ENCODE data around the gene CES3. TPM values are rescaled to one million over a fixed set of nuclear protein-coding genes. Genes with fewer than 3 reads are reported as not detected.
A peak's percentile ranks its signal among the peaks of the same experiment; 100 is the strongest.

CES3 gene
- total and polyA plus RNA-seq, 7 experiments from 2014 or later: 0.32 to 11.5 (median 0.77) TPM; not detected in 3

DNA sequence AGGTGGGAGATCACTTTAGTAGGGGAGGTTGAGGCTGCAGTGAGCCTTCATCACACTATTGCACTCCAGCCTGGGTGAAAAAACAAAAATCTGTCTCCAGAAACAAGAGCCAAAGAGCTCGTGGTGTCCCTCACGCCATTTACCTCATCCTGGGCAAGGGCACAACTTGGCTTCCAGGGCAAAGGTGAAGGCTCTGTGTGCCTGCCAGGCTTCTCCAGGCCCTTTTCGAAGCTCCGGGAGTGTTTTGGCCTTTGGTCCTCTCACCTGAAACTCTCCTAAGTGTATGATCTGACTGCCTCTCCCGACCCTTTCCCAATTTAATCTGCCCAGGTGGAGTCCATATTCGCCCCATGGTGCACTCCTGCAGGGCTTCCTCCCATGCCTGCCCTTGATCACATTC lies 11.6 kb upstream of the CES3 start:
- Mint-ChIP-seq H3K4me1 (peaks cover 13 to 28% (median 20%) of the 10 kb centered on the region in 7 donors), H3K27me3 (peaks cover 35 to 46% (median 43%) of the 10 kb centered on the region in 5 donors), H3K27ac (peak overlapping the region in 1 of 9 donors; percentile 56), H3K9me3 (peaks cover 0 to 7% (median 0%) of the 10 kb centered on the region in 11 donors), H3K36me3 (peaks cover 0 to 6% (median 0%) of the 10 kb centered on the region in 5 donors), H3K4me3 (peak overlapping the region in 7 of 10 donors; percentile 1 to 94 (median 53))
- no peaks in the 10 kb centered on the region for H3K36me3 ChIP-seq (ENCODE audit: control insufficient read depth in 2 of 3, insufficient read depth in 3 of 3, low read length in 3 of 3)
- POLR2A ChIA-PET: no interaction called here
- no peak for ATAC-seq
- no peak for DNase-seq
- H3K4me1 ChIP-seq (ENCODE audit: control insufficient read depth in 2 of 2, insufficient read depth in 2 of 2, low read length in 2 of 2): peaks cover 0 to 4% of the 10 kb centered on the region in 2 donors
- CTCF ChIA-PET: no interaction called here
- intact Hi-C loops (cut with micrococcal nuclease): loop anchor here (5.0 kb wide), 3 partner anchors 52 to 328 kb away; partner anchors contain the start of genes CBFB (in 1 of the 2) and PLEKHG4 (in 1 of the 2)
- no peaks in the 10 kb centered on the region for H3K9me3 ChIP-seq (ENCODE audit: control insufficient read depth in 2 of 3, low read length in 3 of 3)
- H3K27ac ChIP-seq (ENCODE audit: low read depth, low read length): no peak overlapping the region
- H3K27me3 ChIP-seq (ENCODE audit: control insufficient read depth in 2 of 2, insufficient read depth in 2 of 2, low read length in 2 of 2): no peaks in the 10 kb centered on the region
- H3K4me3 ChIP-seq (ENCODE audit: low read length): no peak overlapping the region

DNA sequence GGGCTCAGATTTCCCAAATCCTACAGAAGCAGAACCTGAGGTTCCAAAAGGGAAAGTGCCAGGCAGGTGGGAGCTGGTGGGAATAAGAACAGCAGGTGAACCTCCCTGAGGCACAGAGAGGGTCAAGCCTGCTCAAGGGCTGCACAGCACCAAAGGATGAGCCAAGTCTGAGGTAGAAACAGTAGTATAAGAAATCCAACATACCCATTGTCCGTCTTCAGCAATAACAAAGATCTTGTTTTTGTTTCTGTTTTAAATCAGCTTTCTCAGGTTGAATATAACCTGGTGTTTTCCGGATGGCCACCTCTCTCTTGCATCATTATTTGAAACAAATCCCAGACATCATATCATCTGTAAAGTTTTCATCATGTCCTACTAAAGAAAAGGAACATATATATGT lies 10.6 kb upstream of the CES3 start:
- CTCF ChIA-PET: no interaction called here
- intact Hi-C loops (cut with micrococcal nuclease): no loop called here
- no peak overlapping the region for H3K4me3 ChIP-seq (ENCODE audit: low read length)
- POLR2A ChIA-PET: no interaction called here
- H3K27ac ChIP-seq (ENCODE audit: low read depth, low read length): no peak overlapping the region
- Mint-ChIP-seq H3K4me3 (peak overlapping the region in 1 of 10 donors; percentile 4), H3K27ac (no peak overlapping the region), H3K9me3 (peaks cover 0 to 7% (median 0%) of the 10 kb centered on the region in 11 donors), H3K27me3 (peaks cover 35 to 46% (median 43%) of the 10 kb centered on the region in 5 donors), H3K4me1 (peaks cover 13 to 28% (median 20%) of the 10 kb centered on the region in 7 donors), H3K36me3 (peaks cover 0 to 6% (median 0%) of the 10 kb centered on the region in 5 donors)
- DNase-seq (no peak), ATAC-seq (no peak)
- H3K4me1 ChIP-seq (ENCODE audit: control insufficient read depth in 2 of 2, insufficient read depth in 2 of 2, low read length in 2 of 2): peaks cover 0 to 4% of the 10 kb centered on the region in 2 donors
- H3K9me3 ChIP-seq (ENCODE audit: control insufficient read depth in 2 of 3, low read length in 3 of 3): no peaks in the 10 kb centered on the region
- H3K36me3 ChIP-seq (ENCODE audit: control insufficient read depth in 2 of 3, insufficient read depth in 3 of 3, low read length in 3 of 3): no peaks in the 10 kb centered on the region
- H3K27me3 ChIP-seq (ENCODE audit: control insufficient read depth in 2 of 2, insufficient read depth in 2 of 2, low read length in 2 of 2): no peaks in the 10 kb centered on the region

DNA sequence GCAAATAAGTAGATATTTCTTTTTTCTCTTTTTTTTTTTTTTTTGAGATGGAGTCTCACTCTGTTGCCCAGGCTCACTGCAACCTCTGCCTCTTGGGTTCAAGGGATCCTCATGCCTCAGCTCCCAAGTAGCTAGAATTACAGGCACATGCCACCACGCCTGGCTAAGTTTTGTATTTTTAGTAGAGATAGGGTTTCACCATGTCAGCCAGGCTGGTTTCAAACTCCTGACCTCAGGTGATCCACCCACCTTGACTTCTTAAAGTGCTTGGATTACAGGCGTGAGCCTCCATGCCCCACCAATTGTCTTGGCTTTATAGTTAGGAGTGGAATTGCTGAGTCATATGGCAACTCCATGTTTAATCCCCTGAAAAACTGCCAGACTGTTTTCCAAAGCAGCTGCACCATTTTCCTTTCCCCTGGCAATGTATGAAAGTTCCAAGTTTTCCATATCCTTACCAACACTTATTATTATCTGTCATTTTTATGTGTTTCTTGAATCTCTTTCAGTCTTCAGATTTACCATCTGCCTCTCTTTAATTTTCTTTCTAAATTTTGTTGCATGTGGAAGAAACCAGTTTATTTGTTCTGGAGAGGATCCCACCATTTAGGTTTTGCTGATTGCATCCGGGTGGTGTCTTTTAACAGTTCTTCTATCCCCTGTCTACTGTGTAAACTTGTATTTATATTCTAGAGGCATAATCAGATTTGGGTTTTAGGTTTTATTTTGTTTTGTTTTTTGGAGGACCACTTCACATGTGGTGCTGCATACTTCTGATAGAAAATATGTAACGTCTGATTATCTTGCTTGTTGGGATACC lies 9.9 kb upstream of the CES3 start:
- no peaks in the 10 kb centered on the region for H3K36me3 ChIP-seq (ENCODE audit: control insufficient read depth in 2 of 3, insufficient read depth in 3 of 3, low read length in 3 of 3)
- H3K27ac ChIP-seq (ENCODE audit: low read depth, low read length): no peak overlapping the region
- peaks cover 0 to 4% of the 10 kb centered on the region in 2 donors for H3K4me1 ChIP-seq (ENCODE audit: control insufficient read depth in 2 of 2, insufficient read depth in 2 of 2, low read length in 2 of 2)
- Mint-ChIP-seq H3K9me3 (peaks cover 0 to 7% (median 0%) of the 10 kb centered on the region in 11 donors), H3K36me3 (peaks cover 0 to 6% (median 0%) of the 10 kb centered on the region in 5 donors), H3K27ac (no peak overlapping the region), H3K27me3 (peaks cover 35 to 46% (median 43%) of the 10 kb centered on the region in 5 donors), H3K4me1 (peaks cover 13 to 28% (median 20%) of the 10 kb centered on the region in 7 donors), H3K4me3 (no peak overlapping the region)
- H3K27me3 ChIP-seq (ENCODE audit: control insufficient read depth in 2 of 2, insufficient read depth in 2 of 2, low read length in 2 of 2): no peaks in the 10 kb centered on the region
- intact Hi-C loops (cut with micrococcal nuclease): no loop called here
- no peak overlapping the region for H3K4me3 ChIP-seq (ENCODE audit: low read length)
- no peak for DNase-seq
- ChIA-PET POLR2A (no interaction called here), CTCF (no interaction called here)
- no peaks in the 10 kb centered on the region for H3K9me3 ChIP-seq (ENCODE audit: control insufficient read depth in 2 of 3, low read length in 3 of 3)
- no peak for ATAC-seq

DNA sequence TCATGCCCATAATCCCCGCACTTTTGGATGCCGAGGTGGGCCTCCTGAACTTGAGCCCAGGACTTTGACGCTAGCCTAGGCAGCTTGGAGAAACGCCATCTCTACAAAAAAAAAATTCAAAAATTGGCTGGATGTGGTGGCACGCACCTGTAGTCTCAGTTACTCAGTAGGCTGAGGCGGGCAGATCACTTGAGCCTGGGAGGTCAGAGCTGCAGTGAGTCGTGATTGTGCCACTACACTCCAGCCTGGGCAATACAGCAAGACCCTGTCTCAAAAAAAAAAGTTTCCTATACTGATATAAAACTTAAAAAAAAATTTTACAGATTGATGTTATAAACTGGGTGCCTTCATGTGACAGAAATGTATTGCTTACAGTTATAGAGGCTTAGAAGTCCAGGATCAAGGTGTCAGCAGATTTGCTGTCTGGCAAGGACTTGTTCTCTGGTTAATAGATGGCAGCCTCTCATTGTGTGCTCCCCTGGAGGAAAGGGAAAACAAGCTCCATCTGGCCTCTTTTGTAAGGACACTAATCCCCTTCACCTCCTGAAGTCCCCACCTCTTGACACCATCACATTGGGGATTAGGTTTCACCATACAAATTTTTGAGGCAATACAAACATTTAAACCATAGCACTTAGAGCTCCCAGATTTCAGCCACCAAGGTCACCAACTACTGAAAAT lies 8.5 kb upstream of the CES3 start:
- Histone ChIP-seq H3K36me3 (ENCODE audit: control insufficient read depth in 2 of 3, insufficient read depth in 3 of 3, low read length in 3 of 3) (no peaks in the 10 kb centered on the region), H3K4me3 (ENCODE audit: low read length) (no peak overlapping the region), H3K9me3 (ENCODE audit: control insufficient read depth in 2 of 3, low read length in 3 of 3) (no peaks in the 10 kb centered on the region), H3K27ac (ENCODE audit: low read depth, low read length) (no peak overlapping the region), H3K4me1 (ENCODE audit: control insufficient read depth in 2 of 2, insufficient read depth in 2 of 2, low read length in 2 of 2) (peaks cover 0 to 4% of the 10 kb centered on the region in 2 donors), H3K27me3 (ENCODE audit: control insufficient read depth in 2 of 2, insufficient read depth in 2 of 2, low read length in 2 of 2) (no peaks in the 10 kb centered on the region)
- intact Hi-C loops (cut with micrococcal nuclease): no loop called here
- Mint-ChIP-seq H3K4me1 (peaks cover 8 to 24% (median 14%) of the 10 kb centered on the region in 7 donors), H3K4me3 (no peak overlapping the region), H3K9me3 (peaks cover 0 to 7% (median 0%) of the 10 kb centered on the region in 11 donors), H3K27ac (no peak overlapping the region), H3K36me3 (peaks cover 0 to 6% (median 0%) of the 10 kb centered on the region in 5 donors), H3K27me3 (peaks cover 35 to 46% (median 43%) of the 10 kb centered on the region in 5 donors)
- DNase-seq (no peak), ATAC-seq (no peak)
- ChIA-PET CTCF (interaction anchor here (0.6 to 1.5 kb wide), 7 partner anchors 66 to 433 kb away, joined by 3 to 5 read pairs (median 3); no protein-coding TSS in a partner anchor), POLR2A (interaction anchor here (0.9 kb wide), 1 partner anchor 85 kb away, joined by 3 read pairs; no protein-coding TSS in a partner anchor)

DNA sequence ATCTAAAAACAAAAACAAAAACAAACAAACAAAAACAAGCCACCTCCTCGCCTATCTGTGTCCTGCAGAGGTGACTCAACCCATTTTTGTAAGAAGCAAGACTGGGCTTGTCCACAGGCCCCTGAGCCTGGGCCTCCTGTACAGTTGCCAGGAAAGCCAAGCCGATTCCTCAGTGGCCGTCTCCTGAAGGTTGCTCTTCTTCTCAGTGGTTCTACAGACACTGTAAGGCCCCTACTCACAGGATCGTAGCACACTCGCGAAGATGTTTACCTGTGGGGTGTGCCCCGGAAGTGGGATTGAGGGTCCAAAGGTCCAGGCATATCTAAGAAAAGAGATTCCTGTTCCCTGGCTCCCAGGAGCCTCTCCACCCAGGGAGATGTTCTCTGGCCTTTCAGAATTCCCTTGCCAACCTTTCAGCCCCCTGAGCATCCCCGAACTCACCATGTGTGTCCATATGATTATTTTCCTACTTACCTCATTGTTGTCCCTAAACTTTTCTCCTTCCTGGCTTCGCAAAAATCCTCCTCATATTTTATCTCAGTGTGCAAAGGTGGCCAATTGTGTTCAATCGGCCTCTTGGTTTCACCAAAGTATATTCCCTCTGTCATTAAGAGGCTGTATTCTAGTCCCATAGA lies 7.5 kb upstream of the CES3 start:
- Mint-ChIP-seq H3K4me1 (peaks cover 7 to 24% (median 13%) of the 10 kb centered on the region in 7 donors), H3K4me3 (peak overlapping the region in 1 of 10 donors; percentile 5), H3K9me3 (peaks cover 0 to 7% (median 0%) of the 10 kb centered on the region in 11 donors), H3K27me3 (peaks cover 35 to 45% (median 37%) of the 10 kb centered on the region in 5 donors), H3K27ac (peak overlapping the region in 1 of 9 donors; percentile 4), H3K36me3 (peaks cover 0 to 6% (median 0%) of the 10 kb centered on the region in 5 donors)
- Histone ChIP-seq H3K27ac (ENCODE audit: low read depth, low read length) (no peak overlapping the region), H3K27me3 (ENCODE audit: control insufficient read depth in 2 of 2, insufficient read depth in 2 of 2, low read length in 2 of 2) (no peaks in the 10 kb centered on the region), H3K36me3 (ENCODE audit: control insufficient read depth in 2 of 3, insufficient read depth in 3 of 3, low read length in 3 of 3) (no peaks in the 10 kb centered on the region), H3K9me3 (ENCODE audit: control insufficient read depth in 2 of 3, low read length in 3 of 3) (no peaks in the 10 kb centered on the region), H3K4me3 (ENCODE audit: low read length) (no peak overlapping the region), H3K4me1 (ENCODE audit: control insufficient read depth in 2 of 2, insufficient read depth in 2 of 2, low read length in 2 of 2) (no peaks in the 10 kb centered on the region)
- ATAC-seq (no peak), DNase-seq (no peak)
- ChIA-PET CTCF (interaction anchor here (0.5 to 1.5 kb wide), 3 partner anchors 78 to 204 kb away, joined by 3 read pairs; no protein-coding TSS in a partner anchor), POLR2A (interaction anchor here (0.6 to 0.9 kb wide), 2 partner anchors 86 to 356 kb away, joined by 3 read pairs; no protein-coding TSS in a partner anchor)
- intact Hi-C loops (cut with micrococcal nuclease): loop anchor here (1.0 to 2.0 kb wide), 6 partner anchors 23 to 446 kb away; no protein-coding TSS in a partner anchor
